Tibial artery (tissue), 4 donors: ENCODE results near the gene SHISA9.

Experiments
- DNase-seq, 2 donors: peaks; one replicate each; pipeline ENCODE4 v3.0.0-alpha.2; 2019
- H3K27ac ChIP-seq, 2 donors: fragments of 200-600 bp; sonication (generic) in 1 of 2; 1 replicate in 1 of 2; 2 replicates in 1 of 2; pipeline ENCODE4 v1.5.1; 2018 to 2019; ENCODE audit warnings: mild to moderate bottlenecking in 1 of 2
- H3K27me3 ChIP-seq, 2 donors: fragments of 200-600 bp; sonication (generic) in 1 of 2; one replicate each; pipeline versions ENCODE4 v1.5.1 to v1.6.0; 2016 to 2019
- H3K36me3 ChIP-seq, 3 donors: fragments of 200-600 bp; sonication (generic) in 2 of 3; one replicate each; pipeline ENCODE4 v1.5.1; 2016 to 2019; ENCODE audit warnings: mild to moderate bottlenecking in 2 of 3
- H3K4me1 ChIP-seq, 4 donors: fragments of 200-600 bp; sonication (generic) in 2 of 4; 1 replicate in 3 of 4; 2 replicates in 1 of 4; pipeline ENCODE4 v1.5.1; 2016 to 2019
- H3K4me3 ChIP-seq, 2 donors: fragments of 200-600 bp; sonication (generic) in 1 of 2; 1 replicate in 1 of 2; 2 replicates in 1 of 2; pipeline ENCODE4 v1.5.1; 2018 to 2019; ENCODE audit warnings: mild to moderate bottlenecking in 2 of 2
- H3K9me3 ChIP-seq, 3 donors: fragments of 200-600 bp; sonication (generic) in 1 of 3; one replicate each; pipeline ENCODE4 v1.5.1; 2016 to 2019
- CTCF ChIP-seq, 2 experiments: fragments of 200-600 bp in 1 of 2; fragments of 450-650 bp in 1 of 2; IDR thresholded peaks; one replicate each; pipeline ENCODE4 v1.5.1; 2017 to 2019; ENCODE audit warnings: antibody characterized with exemption in 2 of 2, mild to moderate bottlenecking in 1 of 2, moderate library complexity in 1 of 2
- intact Hi-C: fragments of 100-400 bp; cut with DNase I; formaldehyde crosslinking; loops from one replicate; pipeline ENCODE4 v1.15.0; 2023; ENCODE audit warnings: low total_unique reads

The SHISA9 gene

GRCh38 chr16:13047276-13047675 is 145.9 kb downstream of the SHISA9 start:
- Histone ChIP-seq H3K27ac (no peak overlapping the region), H3K27me3 (no peaks in the 10 kb centered on the region), H3K4me1 (no peaks in the 10 kb centered on the region), H3K9me3 (peaks cover 0 to 9% (median 8%) of the 10 kb centered on the region in 3 donors), H3K4me3 (no peak overlapping the region), H3K36me3 (no peaks in the 10 kb centered on the region)
- DNase-seq: no peak
- no peak for TF ChIP-seq CTCF (IDR thresholded peaks at IDR 0.05)
- intact Hi-C loops: no loop called here

GRCh38 chr16:13049688-13050087 is 148.3 kb downstream of the SHISA9 start:
- TF ChIP-seq CTCF (IDR thresholded peaks at IDR 0.05): no peak
- Histone ChIP-seq H3K4me3 (no peak overlapping the region), H3K27me3 (no peaks in the 10 kb centered on the region), H3K4me1 (no peaks in the 10 kb centered on the region), H3K27ac (no peak overlapping the region), H3K9me3 (peaks cover 0 to 8% (median 3%) of the 10 kb centered on the region in 3 donors), H3K36me3 (no peaks in the 10 kb centered on the region)
- no peak for DNase-seq
- intact Hi-C loops: no loop called here

GRCh38 chr16:13052431-13052830 is 151.0 kb downstream of the SHISA9 start:
- Histone ChIP-seq H3K36me3 (no peaks in the 10 kb centered on the region), H3K4me3 (no peak overlapping the region), H3K4me1 (no peaks in the 10 kb centered on the region), H3K27me3 (no peaks in the 10 kb centered on the region), H3K27ac (no peak overlapping the region), H3K9me3 (peaks cover 0 to 8% (median 3%) of the 10 kb centered on the region in 3 donors)
- TF ChIP-seq CTCF (IDR thresholded peaks at IDR 0.05): no peak
- no peak for DNase-seq
- intact Hi-C loops: no loop called here

- Histone ChIP-seq H3K27me3 (peaks cover 0 to 8% of the 10 kb centered on the region in 2 donors), H3K4me3 (no peak overlapping the region), H3K36me3 (no peaks in the 10 kb centered on the region), H3K4me1 (no peaks in the 10 kb centered on the region), H3K27ac (no peak overlapping the region), H3K9me3 (no peaks in the 10 kb centered on the region)
- intact Hi-C loops: no loop called here
- TF ChIP-seq CTCF (IDR thresholded peaks at IDR 0.05): no peak
- no peak for DNase-seq
These were observed 154.1 kb downstream of the SHISA9 start for GRCh38 chr16:13055480-13055879.

GRCh38 chr16:13056607-13057006 is 155.2 kb downstream of the SHISA9 start:
- intact Hi-C loops: no loop called here
- Histone ChIP-seq H3K36me3 (no peaks in the 10 kb centered on the region), H3K9me3 (no peaks in the 10 kb centered on the region), H3K27ac (no peak overlapping the region), H3K4me3 (no peak overlapping the region), H3K27me3 (peaks cover 0 to 8% of the 10 kb centered on the region in 2 donors), H3K4me1 (no peaks in the 10 kb centered on the region)
- TF ChIP-seq CTCF (IDR thresholded peaks at IDR 0.05): no peak
- DNase-seq: no peak

GRCh38 chr16:13060932-13061331 is 159.5 kb downstream of the SHISA9 start:
- H3K4me1 ChIP-seq: no peaks in the 10 kb centered on the region
- intact Hi-C loops: no loop called here
- H3K27ac ChIP-seq: no peak overlapping the region
- no peak for TF ChIP-seq CTCF (IDR thresholded peaks at IDR 0.05)
- no peak for DNase-seq
- peaks cover 0 to 8% of the 10 kb centered on the region in 2 donors for H3K27me3 ChIP-seq
- no peaks in the 10 kb centered on the region for H3K36me3 ChIP-seq
- no peak overlapping the region for H3K4me3 ChIP-seq
- no peaks in the 10 kb centered on the region for H3K9me3 ChIP-seq
